CD8-positive, alpha-beta memory T cell (primary cell): ENCODE data around the gene EPHA2. TPM values are rescaled to one million over a fixed set of nuclear protein-coding genes. Genes with fewer than 3 reads are reported as not detected.

ENCODE experiments used
- CTCF ChIA-PET: fragments of 350-600 bp; sonication (Branson Sonifier 250); formaldehyde crosslinking; loops from one replicate; lab custom pipeline; 2021; ENCODE audit warnings: antibody characterized with exemption; lab: Charles Lee
- POLR2A ChIA-PET: fragments of 350-600 bp; sonication (Branson Sonifier 250); formaldehyde crosslinking; loops from one replicate; lab custom pipeline; 2021; ENCODE audit warnings: antibody characterized with exemption; lab: Charles Lee
- DNase-seq, 5 donors: peaks; one replicate each; pipeline versions ENCODE4 v3.0.0 to v3.0.0-alpha.2; 2020 to 2022; ENCODE audit warnings: mixed read lengths in 1 of 5
- H3K27ac ChIP-seq: one replicate; pipeline ENCODE4 v1.7.0; 2013; ENCODE audit warnings: low read depth, mild to moderate bottlenecking, low read length, moderate library complexity
- H3K27me3 ChIP-seq: 2 replicates; pipeline ENCODE4 v1.7.0; 2013; ENCODE audit warnings: low read length, mild to moderate bottlenecking; ENCODE audit not compliant: insufficient read depth, poor library complexity, severe bottlenecking
- H3K36me3 ChIP-seq: 2 replicates; pipeline ENCODE4 v1.7.0; 2013; ENCODE audit warnings: mild to moderate bottlenecking, low read length, moderate library complexity; ENCODE audit not compliant: insufficient read depth
- H3K4me1 ChIP-seq: 2 replicates; pipeline ENCODE4 v1.7.0; 2013; ENCODE audit warnings: mild to moderate bottlenecking, low read length, moderate library complexity; ENCODE audit not compliant: insufficient read depth
- H3K4me3 ChIP-seq: 2 replicates; pipeline ENCODE4 v1.7.0; 2013; ENCODE audit warnings: mild to moderate bottlenecking, low read length
- H3K9me3 ChIP-seq: 2 replicates; pipeline ENCODE4 v1.7.0; 2013; ENCODE audit warnings: mild to moderate bottlenecking, low read length
- H3K27ac Mint-ChIP-seq, 8 donors: one replicate each; pipeline ENCODE4 v1.8.0; 2020 to 2021; ENCODE audit warnings: mixed read lengths in 8 of 8, mild to moderate bottlenecking in 6 of 8, inconsistent platforms in 3 of 8, moderate library complexity in 3 of 8
- H3K27me3 Mint-ChIP-seq, 2 donors: one replicate each; pipeline ENCODE4 v1.8.0; 2020 to 2021; ENCODE audit warnings: mixed read lengths in 2 of 2, mild to moderate bottlenecking in 1 of 2, moderate library complexity in 1 of 2
- H3K36me3 Mint-ChIP-seq, 3 donors: one replicate each; pipeline ENCODE4 v1.8.0; 2020 to 2021; ENCODE audit warnings: mixed read lengths in 3 of 3, inconsistent platforms in 1 of 3, mild to moderate bottlenecking in 1 of 3
- H3K4me1 Mint-ChIP-seq, 3 donors: one replicate each; pipeline ENCODE4 v1.8.0; 2020 to 2021; ENCODE audit warnings: mixed read lengths in 3 of 3, inconsistent platforms in 1 of 3, mild to moderate bottlenecking in 1 of 3
- H3K4me3 Mint-ChIP-seq, 7 donors: one replicate each; pipeline ENCODE4 v1.8.0; 2020 to 2021; ENCODE audit warnings: mixed read lengths in 7 of 7, mild to moderate bottlenecking in 6 of 7, moderate library complexity in 4 of 7, inconsistent platforms in 2 of 7
- H3K9me3 Mint-ChIP-seq, 5 donors: one replicate each; pipeline ENCODE4 v1.8.0; 2020 to 2022; ENCODE audit warnings: mixed read lengths in 5 of 5, mild to moderate bottlenecking in 3 of 5, moderate library complexity in 2 of 5, inconsistent platforms in 1 of 5
- polyA plus RNA-seq: library from polyadenylated mRNA; unstranded; fragments of 300-500 nt; fragmentation: Illumina TruSeq; gene quantifications from one replicate; pipeline ENCODE4 v1.2.3, GENCODE V29; 2021
- total RNA-seq, 2 experiments: library from RNA; stranded (reverse); gene quantifications; one replicate each; pipeline ENCODE4 v1.2.3, GENCODE V29; 2021

Gene EPHA2
- total and polyA plus RNA-seq, 3 experiments from 2014 or later, result not detected

DNA sequence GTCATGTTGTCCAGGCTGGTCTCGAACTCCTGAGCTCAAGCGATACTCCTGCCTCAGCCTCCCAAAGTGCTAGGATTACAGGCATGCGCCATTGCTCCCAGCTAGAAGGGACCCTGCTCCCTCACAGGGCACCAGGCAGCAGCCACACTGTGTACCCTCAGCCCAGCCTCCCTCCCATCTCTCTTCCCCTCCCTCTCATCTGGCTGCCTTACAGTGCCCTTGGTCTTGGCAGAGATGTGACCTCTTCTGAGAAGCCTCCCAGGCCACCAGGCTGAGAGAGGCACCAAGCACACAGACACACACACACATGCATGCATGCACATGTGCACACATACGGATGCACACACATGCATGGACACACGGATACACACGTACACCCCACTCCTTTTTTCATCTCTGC lies 25.0 kb downstream of the EPHA2 start:
- Mint-ChIP-seq H3K27ac (no peak overlapping the region), H3K36me3 (no peaks in the 10 kb centered on the region), H3K4me3 (no peak overlapping the region), H3K9me3 (no peaks in the 10 kb centered on the region), H3K4me1 (no peaks in the 10 kb centered on the region), H3K27me3 (peaks cover 0 to 11% of the 10 kb centered on the region in 2 donors)
- Histone ChIP-seq H3K36me3 (no peaks in the 10 kb centered on the region), H3K9me3 (no peaks in the 10 kb centered on the region), H3K4me3 (no peak overlapping the region), H3K27me3 (no peaks in the 10 kb centered on the region), H3K27ac (no peak overlapping the region), H3K4me1 (no peaks in the 10 kb centered on the region)
- no peak for DNase-seq
- ChIA-PET CTCF (no interaction called here), POLR2A (no interaction called here)

DNA sequence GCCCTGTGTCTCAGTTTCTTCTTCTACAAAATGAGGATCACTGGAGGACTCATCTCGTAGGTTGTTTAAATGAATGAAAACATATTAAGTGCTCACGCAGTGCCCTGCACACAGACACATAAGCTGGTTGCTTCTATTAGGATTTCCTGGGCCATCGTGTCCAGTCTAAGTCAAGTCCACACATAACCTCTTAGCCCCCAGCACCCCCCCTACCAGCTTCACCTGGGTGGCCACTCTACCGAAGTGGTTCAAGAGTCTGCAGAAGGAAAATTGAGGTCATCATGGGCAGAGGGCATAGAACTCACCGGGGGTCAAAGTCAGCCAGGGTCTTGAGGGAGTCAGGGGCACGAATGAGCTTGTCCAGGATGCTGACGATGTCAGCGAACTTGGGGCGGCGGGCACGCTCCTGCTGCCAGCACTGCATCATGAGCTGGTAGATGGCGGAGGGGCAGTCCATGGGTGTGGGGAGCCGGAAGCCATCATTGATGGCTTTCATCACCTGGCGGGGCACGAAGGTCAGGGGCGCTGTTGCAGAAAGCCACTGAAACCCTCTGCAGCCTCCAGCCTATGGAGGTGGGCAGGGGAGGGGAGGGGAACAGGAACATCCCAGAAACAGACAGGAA lies 25.8 kb downstream of the EPHA2 start:
- ChIA-PET CTCF (no interaction called here), POLR2A (no interaction called here)
- Mint-ChIP-seq H3K4me1 (no peaks in the 10 kb centered on the region), H3K9me3 (no peaks in the 10 kb centered on the region), H3K4me3 (no peak overlapping the region), H3K27me3 (peaks cover 0 to 11% of the 10 kb centered on the region in 2 donors), H3K36me3 (no peaks in the 10 kb centered on the region), H3K27ac (peak overlapping the region in 2 of 8 donors; percentile 23 to 29)
- no peaks in the 10 kb centered on the region for H3K4me1 ChIP-seq
- H3K4me3 ChIP-seq, result no peak overlapping the region
- no peak for DNase-seq
- no peaks in the 10 kb centered on the region for H3K27me3 ChIP-seq
- H3K36me3 ChIP-seq, result no peaks in the 10 kb centered on the region
- H3K27ac ChIP-seq, result no peak overlapping the region
- no peaks in the 10 kb centered on the region for H3K9me3 ChIP-seq

DNA sequence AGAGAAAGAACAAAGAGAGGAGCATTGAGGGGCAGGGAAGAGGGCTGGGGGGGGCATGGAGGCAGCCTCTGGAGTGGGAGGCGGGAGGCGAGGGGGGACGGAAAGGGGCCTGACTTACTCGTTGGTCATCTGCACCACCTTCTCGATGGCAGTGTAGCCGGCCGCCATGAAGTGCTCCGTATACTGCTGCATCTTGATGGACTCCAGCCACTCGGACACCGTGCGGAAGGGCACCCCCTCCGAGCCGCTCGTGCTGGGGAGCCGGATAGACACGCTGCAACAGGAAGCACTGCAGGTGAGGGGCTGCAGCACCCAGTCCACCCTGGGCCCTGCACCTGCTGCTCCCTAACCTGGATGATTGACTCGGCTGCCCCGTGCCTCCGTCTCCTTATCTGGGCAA lies 26.6 kb downstream of the EPHA2 start:
- no peaks in the 10 kb centered on the region for H3K4me1 ChIP-seq
- ChIA-PET POLR2A (no interaction called here), CTCF (interaction anchor here (1.6 kb wide), 1 partner anchor 55 kb away, joined by 5 read pairs; no protein-coding TSS in a partner anchor)
- no peak overlapping the region for H3K4me3 ChIP-seq
- no peak overlapping the region for H3K27ac ChIP-seq
- H3K27me3 Mint-ChIP-seq, result peaks cover 0 to 13% of the 10 kb centered on the region in 2 donors
- no peaks in the 10 kb centered on the region for H3K9me3 ChIP-seq
- H3K36me3 ChIP-seq, result no peaks in the 10 kb centered on the region
- H3K27ac Mint-ChIP-seq, result no peak overlapping the region
- no peaks in the 10 kb centered on the region for H3K27me3 ChIP-seq
- H3K4me1 Mint-ChIP-seq, result peaks cover 3 to 5% (median 4%) of the 10 kb centered on the region in 3 donors
- no peaks in the 10 kb centered on the region for H3K36me3 Mint-ChIP-seq
- H3K9me3 Mint-ChIP-seq, result no peaks in the 10 kb centered on the region
- H3K4me3 Mint-ChIP-seq, result no peak overlapping the region
- DNase-seq, result no peak

DNA sequence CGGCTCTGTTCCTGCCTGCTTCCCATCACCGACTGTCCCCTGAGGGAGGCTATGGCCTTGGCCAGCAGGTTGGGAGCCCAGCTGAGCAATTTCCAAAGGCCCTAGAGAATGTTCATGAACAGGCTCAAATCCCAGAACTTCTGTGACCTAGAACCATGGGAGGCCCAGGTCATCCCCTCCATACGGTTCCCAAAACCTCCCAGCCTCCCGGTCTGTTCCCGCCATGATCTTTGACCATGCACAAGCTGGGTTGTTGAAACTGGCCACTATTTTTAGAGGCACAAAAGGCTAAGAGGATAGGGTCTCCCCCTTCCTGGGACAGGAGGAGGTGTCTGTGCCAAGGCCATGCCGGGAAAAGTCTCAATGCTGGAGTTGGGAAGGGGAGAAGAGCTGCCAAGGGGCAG lies 27.5 kb downstream of the EPHA2 start:
- H3K9me3 Mint-ChIP-seq, result no peaks in the 10 kb centered on the region
- Histone ChIP-seq H3K27ac (no peak overlapping the region), H3K4me1 (no peaks in the 10 kb centered on the region), H3K27me3 (no peaks in the 10 kb centered on the region), H3K36me3 (no peaks in the 10 kb centered on the region), H3K4me3 (no peak overlapping the region), H3K9me3 (no peaks in the 10 kb centered on the region)
- no peak overlapping the region for H3K4me3 Mint-ChIP-seq
- H3K36me3 Mint-ChIP-seq, result no peaks in the 10 kb centered on the region
- H3K27ac Mint-ChIP-seq, result no peak overlapping the region
- CTCF ChIA-PET, result interaction anchor here (1.6 kb wide), 1 partner anchor 54 kb away, joined by 5 read pairs; no protein-coding TSS in a partner anchor
- H3K4me1 Mint-ChIP-seq, result peaks cover 9 to 14% (median 14%) of the 10 kb centered on the region in 3 donors
- POLR2A ChIA-PET, result no interaction called here
- DNase-seq, result no peak
- peaks cover 0 to 13% of the 10 kb centered on the region in 2 donors for H3K27me3 Mint-ChIP-seq

DNA sequence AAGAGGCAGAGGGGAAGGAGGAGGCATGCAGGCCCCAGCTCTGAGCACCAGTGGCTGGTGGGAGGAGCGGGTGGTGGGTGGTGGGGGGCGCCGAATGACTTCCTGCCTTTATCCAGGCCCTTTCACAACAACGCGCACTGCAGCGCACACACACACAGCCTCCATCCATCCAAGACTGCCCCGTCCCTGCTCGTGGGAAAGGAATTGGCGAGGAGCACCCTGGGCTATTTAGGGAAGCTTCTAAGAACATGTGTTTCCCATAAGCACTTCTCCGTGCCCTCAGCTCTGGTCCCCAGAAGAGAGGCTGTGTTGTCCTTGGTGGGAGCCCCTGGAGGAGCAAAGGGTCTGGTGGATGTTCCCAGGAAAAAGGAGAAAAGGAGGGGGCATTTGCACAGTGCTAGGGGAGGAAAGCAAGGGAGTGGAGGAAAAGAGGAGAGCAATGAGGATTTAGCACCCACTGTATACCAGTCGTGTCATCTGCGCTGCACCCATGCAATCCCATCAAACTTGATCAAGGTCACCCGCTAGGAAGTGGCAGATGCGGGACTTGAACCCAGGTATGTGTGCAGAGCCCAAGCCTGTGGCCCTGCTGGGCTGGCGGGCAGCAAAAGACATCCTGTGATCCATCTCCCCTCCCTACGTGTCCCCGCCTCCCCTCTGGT lies 28.1 kb downstream of the EPHA2 start:
- POLR2A ChIA-PET, result no interaction called here
- H3K4me1 ChIP-seq, result peaks cover 5% of the 10 kb centered on the region
- no peaks in the 10 kb centered on the region for H3K36me3 ChIP-seq
- no peak for DNase-seq
- Mint-ChIP-seq H3K4me1 (peaks cover 14 to 20% (median 19%) of the 10 kb centered on the region in 3 donors), H3K4me3 (no peak overlapping the region), H3K36me3 (no peaks in the 10 kb centered on the region), H3K27ac (peak overlapping the region in 2 of 8 donors; percentile 61 to 70), H3K9me3 (no peaks in the 10 kb centered on the region), H3K27me3 (peaks cover 0 to 13% of the 10 kb centered on the region in 2 donors)
- no peaks in the 10 kb centered on the region for H3K9me3 ChIP-seq
- no peaks in the 10 kb centered on the region for H3K27me3 ChIP-seq
- CTCF ChIA-PET, result interaction anchor here (1.6 kb wide), 1 partner anchor 53 kb away, joined by 5 read pairs; no protein-coding TSS in a partner anchor
- H3K27ac ChIP-seq, result no peak overlapping the region
- no peak overlapping the region for H3K4me3 ChIP-seq

DNA sequence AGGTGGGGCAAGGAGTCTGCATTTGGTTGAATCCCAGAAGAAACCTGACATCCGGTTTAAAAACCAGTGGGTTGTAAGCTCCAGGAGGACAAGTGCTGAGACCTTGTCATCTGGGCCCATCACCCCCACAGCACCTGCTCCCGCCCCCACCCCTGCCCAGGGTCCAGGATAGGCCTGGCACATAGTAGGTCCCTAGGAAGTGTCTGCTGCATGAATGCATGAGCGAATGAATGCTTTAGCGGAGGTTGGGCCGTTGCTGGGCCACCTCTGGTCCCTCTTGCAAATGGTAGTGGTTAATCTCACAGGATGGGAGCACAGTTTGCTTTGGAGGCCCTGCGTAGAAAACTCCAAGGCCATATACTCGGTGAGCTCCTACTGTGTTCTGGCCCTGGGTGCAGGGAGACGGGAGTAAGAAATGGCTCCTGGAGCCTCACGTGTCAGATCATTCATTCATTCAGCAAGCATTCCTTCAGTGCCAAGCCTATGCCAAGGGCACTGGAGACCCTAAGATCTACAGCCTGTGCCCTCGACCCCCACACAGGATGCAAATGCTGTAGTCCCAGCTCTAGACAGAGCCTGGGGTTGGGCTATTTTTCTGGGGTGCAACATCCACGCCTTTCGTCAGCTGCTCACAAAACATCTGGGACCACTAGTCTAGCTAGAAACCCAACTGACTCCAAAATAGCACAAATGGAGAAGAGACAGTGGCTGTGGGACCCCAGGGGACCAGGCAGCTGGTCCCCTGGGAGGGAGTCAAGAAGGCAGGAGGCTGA lies 28.9 kb downstream of the EPHA2 start:
- H3K27me3 Mint-ChIP-seq, result peaks cover 0 to 13% of the 10 kb centered on the region in 2 donors
- ChIA-PET POLR2A (no interaction called here), CTCF (interaction anchor here (0.6 to 1.4 kb wide), 2 partner anchors 9 to 48 kb away, joined by 3 read pairs; no protein-coding TSS in a partner anchor)
- H3K4me3 ChIP-seq, result no peak overlapping the region
- no peak overlapping the region for H3K4me3 Mint-ChIP-seq
- DNase-seq, result no peak
- H3K4me1 Mint-ChIP-seq, result peaks cover 18 to 28% (median 25%) of the 10 kb centered on the region in 3 donors
- H3K9me3 Mint-ChIP-seq, result no peaks in the 10 kb centered on the region
- H3K36me3 Mint-ChIP-seq, result no peaks in the 10 kb centered on the region
- H3K27ac ChIP-seq, result no peak overlapping the region
- H3K9me3 ChIP-seq, result no peaks in the 10 kb centered on the region
- no peaks in the 10 kb centered on the region for H3K36me3 ChIP-seq
- peak overlapping the region in 2 of 8 donors; percentile 21 to 54 for H3K27ac Mint-ChIP-seq
- H3K4me1 ChIP-seq, result peaks cover 14% of the 10 kb centered on the region
- H3K27me3 ChIP-seq, result no peaks in the 10 kb centered on the region

DNA sequence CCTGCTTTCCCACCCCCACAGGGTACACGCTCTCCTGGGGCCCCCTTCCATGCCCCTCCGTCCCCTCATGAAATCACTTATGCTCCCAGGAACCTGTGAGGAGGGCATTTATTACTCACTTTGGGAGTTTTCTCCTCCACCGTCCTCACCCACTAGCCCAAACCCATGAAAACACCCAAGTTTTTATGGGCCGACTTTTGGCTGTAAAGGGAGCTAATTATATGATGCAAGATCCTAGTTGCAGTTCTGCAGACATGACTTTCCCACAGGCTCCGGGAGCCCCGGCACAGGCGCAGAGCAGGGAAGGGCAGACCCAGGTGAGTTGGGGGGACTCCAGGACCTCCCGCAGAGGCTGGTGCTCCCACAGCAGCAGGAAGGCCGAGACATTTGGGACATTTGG lies 29.7 kb downstream of the EPHA2 start:
- Histone ChIP-seq H3K36me3 (no peaks in the 10 kb centered on the region), H3K27ac (no peak overlapping the region), H3K27me3 (no peaks in the 10 kb centered on the region), H3K4me3 (no peak overlapping the region), H3K4me1 (peaks cover 16% of the 10 kb centered on the region), H3K9me3 (no peaks in the 10 kb centered on the region)
- Mint-ChIP-seq H3K36me3 (no peaks in the 10 kb centered on the region), H3K9me3 (no peaks in the 10 kb centered on the region), H3K27ac (peak overlapping the region in 1 of 8 donors; percentile 60), H3K4me3 (no peak overlapping the region), H3K27me3 (peaks cover 0 to 13% of the 10 kb centered on the region in 2 donors), H3K4me1 (peaks cover 23 to 32% (median 28%) of the 10 kb centered on the region in 3 donors)
- no peak for DNase-seq
- CTCF ChIA-PET, result interaction anchor here (1.4 kb wide), 1 partner anchor 10 kb away, joined by 3 read pairs; no protein-coding TSS in a partner anchor
- POLR2A ChIA-PET, result interaction anchor here (0.5 kb wide), 1 partner anchor 59 kb away, joined by 4 read pairs; no protein-coding TSS in a partner anchor
